ENCODE data around the gene NPPC. TPM values are rescaled to one million over a fixed set of nuclear protein-coding genes. Genes with fewer than 3 reads are reported as not detected.

NPPC gene
- total and polyA plus RNA-seq, 10 of the 15 experiments (the other 5 are each of a cell fraction or from before 2014, with no cell fraction given), result 0.15 TPM; not detected in 9

DNA sequence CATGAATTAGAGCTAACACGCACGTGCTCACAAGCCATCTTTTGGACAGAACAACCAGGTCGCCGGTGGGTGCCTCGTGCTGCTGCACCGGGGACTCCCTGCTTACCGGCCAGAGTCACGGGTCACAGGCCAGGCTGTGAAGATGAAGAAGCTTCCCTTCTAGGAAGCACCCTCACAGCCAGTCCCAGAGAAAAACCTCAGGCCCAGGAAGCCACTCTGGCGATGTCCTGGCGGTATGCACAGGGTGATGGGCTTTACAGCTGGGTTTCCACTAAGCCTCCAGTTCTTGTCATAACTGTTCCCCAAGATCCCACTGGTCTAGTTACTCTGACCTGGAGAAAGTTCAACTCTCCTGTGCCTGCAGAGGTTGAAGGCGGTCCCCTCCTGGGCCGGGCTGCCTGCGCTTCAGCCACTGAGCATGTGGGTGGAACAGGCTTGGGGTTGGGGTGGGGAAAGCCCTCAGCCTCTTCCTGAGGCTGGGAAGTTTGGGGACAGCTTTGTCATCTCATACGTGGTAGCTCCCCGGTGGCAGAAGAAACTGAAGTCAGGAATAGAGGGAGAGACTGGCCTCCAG is 20.1 kb upstream of the NPPC start:
- no peaks in the 10 kb centered on the region for H3K36me3 ChIP-seq (ENCODE audit: control insufficient read depth in 2 of 2, insufficient read depth in 2 of 2, low read length in 1 of 2)
- WGBS (ENCODE audit: insufficient coverage, insufficient replicate concordance, low lambda C conversion rate, missing lambda C conversion rate), result 62% methylated on average over 15 of the region's 15 CpGs
- peaks cover 0 to 2% of the 10 kb centered on the region in 2 experiments; a peak in 1 of 4 replicates for H3K27me3 ChIP-seq (replicated peaks in 1 of 2; ENCODE audit: control insufficient read depth in 2 of 2, insufficient read depth in 2 of 2, low read length in 1 of 2)
- H4K20me1 ChIP-seq (ENCODE audit: control insufficient read depth, insufficient read depth), result no peaks in the 10 kb centered on the region
- ATAC-seq, result no peak
- ChIA-PET POLR2A (no interaction called here), CTCF (interaction anchor here (0.6 to 0.8 kb wide), 2 partner anchors 71 to 80 kb away, joined by 3 read pairs; no protein-coding TSS in a partner anchor), SMC1A (ENCODE audit: uncharacterized antibody, unreplicated experiment) (no interaction called here), RAD21 (ENCODE audit: unreplicated experiment) (no interaction called here)
- no peak overlapping the region for H2AFZ ChIP-seq (ENCODE audit: control insufficient read depth, low read depth, low read length)
- TF ChIP-seq BHLHE40 (IDR thresholded peaks at IDR 0.05; ENCODE audit: borderline replicate concordance in 1 of 2, low read depth in 2 of 2, low read length in 1 of 2), result no peak
- no peak for TF ChIP-seq MTA2 (IDR thresholded peaks at IDR 0.05; ENCODE audit: low read depth)
- TF ChIP-seq, protein P1, sequence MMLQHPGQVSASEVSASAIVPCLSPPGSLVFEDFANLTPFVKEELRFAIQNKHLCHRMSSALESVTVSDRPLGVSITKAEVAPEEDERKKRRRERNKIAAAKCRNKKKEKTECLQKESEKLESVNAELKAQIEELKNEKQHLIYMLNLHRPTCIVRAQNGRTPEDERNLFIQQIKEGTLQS (IDR thresholded peaks at IDR 0.05; ENCODE audit: borderline replicate concordance, extremely low read depth, low read depth, low read length), result no peak
- no peak overlapping the region for H3K27ac ChIP-seq (ENCODE audit: control insufficient read depth, insufficient read depth)
- H3K9ac ChIP-seq (ENCODE audit: control insufficient read depth, insufficient read depth, low read length), result no peak overlapping the region
- BruUV-seq (replicated peaks), result no TSS peak
- H3K79me2 ChIP-seq (ENCODE audit: control insufficient read depth, insufficient read depth, low read length), result no peaks in the 10 kb centered on the region
- H3K4me3 ChIP-seq, result no peak overlapping the region
- intact Hi-C loops (cut with micrococcal nuclease; ENCODE audit: unreplicated experiment) (no loop called here), in situ Hi-C loops (cut with MboI) (no loop called here)
- H3K4me1 ChIP-seq (ENCODE audit: control insufficient read depth, insufficient read depth, low read length), result no peaks in the 10 kb centered on the region
- DNase-seq (ENCODE audit: low read depth, low spot score), result no peak
- H3K4me2 ChIP-seq (ENCODE audit: control insufficient read depth, insufficient read depth), result no peak overlapping the region
- H3K9me3 ChIP-seq (replicated peaks; ENCODE audit: control insufficient read depth, insufficient read depth, low read length), result no peaks in the 10 kb centered on the region
- FAIRE-seq, result no peak

DNA sequence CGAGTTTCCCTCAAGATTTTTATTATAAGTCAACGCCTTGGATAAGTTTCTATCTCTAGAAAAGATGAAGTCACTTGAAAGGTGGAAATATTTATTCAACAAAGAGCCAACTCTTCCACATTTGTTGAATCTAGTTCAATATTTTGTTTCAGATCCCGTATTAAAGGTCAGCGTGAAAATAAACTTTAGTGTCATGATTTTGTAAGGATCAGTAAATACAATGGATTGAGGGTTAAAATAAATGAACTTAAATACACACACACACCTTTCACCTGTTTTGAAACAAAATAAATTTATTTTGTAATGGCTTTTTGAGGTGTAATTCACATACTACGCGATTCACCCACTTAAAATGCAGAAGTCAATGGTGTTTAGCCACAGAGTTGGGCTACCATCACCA is 16.0 kb upstream of the NPPC start:
- ChIA-PET SMC1A (ENCODE audit: uncharacterized antibody, unreplicated experiment) (no interaction called here), POLR2A (no interaction called here), RAD21 (ENCODE audit: unreplicated experiment) (no interaction called here), CTCF (no interaction called here)
- no peak for FAIRE-seq
- Histone ChIP-seq H3K4me1 (ENCODE audit: control insufficient read depth, insufficient read depth, low read length) (no peaks in the 10 kb centered on the region), H3K27me3 (replicated peaks in 1 of 2; ENCODE audit: control insufficient read depth in 2 of 2, insufficient read depth in 2 of 2, low read length in 1 of 2) (peaks cover 0 to 2% of the 10 kb centered on the region in 2 experiments; a peak in 2 of 4 replicates), H3K4me3 (no peak overlapping the region), H3K27ac (ENCODE audit: control insufficient read depth, insufficient read depth) (no peak overlapping the region), H3K79me2 (ENCODE audit: control insufficient read depth, insufficient read depth, low read length) (no peaks in the 10 kb centered on the region), H3K4me2 (ENCODE audit: control insufficient read depth, insufficient read depth) (no peak overlapping the region), H2AFZ (ENCODE audit: control insufficient read depth, low read depth, low read length) (no peak overlapping the region), H3K36me3 (ENCODE audit: control insufficient read depth in 2 of 2, insufficient read depth in 2 of 2, low read length in 1 of 2) (no peaks in the 10 kb centered on the region), H4K20me1 (ENCODE audit: control insufficient read depth, insufficient read depth) (no peaks in the 10 kb centered on the region), H3K9ac (ENCODE audit: control insufficient read depth, insufficient read depth, low read length) (no peak overlapping the region), H3K9me3 (replicated peaks; ENCODE audit: control insufficient read depth, insufficient read depth, low read length) (no peaks in the 10 kb centered on the region)
- WGBS (ENCODE audit: insufficient coverage, insufficient replicate concordance, low lambda C conversion rate, missing lambda C conversion rate), result 46% methylated on average over 6 of the region's 6 CpGs
- no peak for ATAC-seq
- in situ Hi-C loops (cut with MboI), result no loop called here
- intact Hi-C loops (cut with micrococcal nuclease; ENCODE audit: unreplicated experiment), result no loop called here
- DNase-seq (ENCODE audit: low read depth, low spot score), result no peak
- no TSS peak for BruUV-seq (replicated peaks)
- TF ChIP-seq MEF2A (IDR thresholded peaks at IDR 0.05; ENCODE audit: insufficient read depth, low read depth, low read length), result no peak
- no peak for TF ChIP-seq SMC3 (IDR thresholded peaks at IDR 0.05; ENCODE audit: borderline replicate concordance, low read length)
- TF ChIP-seq EZH2 (IDR thresholded peaks at IDR 0.05; ENCODE audit: borderline replicate concordance, control insufficient read depth, low read depth, low read length), result no peak
- TF ChIP-seq, protein P2, sequence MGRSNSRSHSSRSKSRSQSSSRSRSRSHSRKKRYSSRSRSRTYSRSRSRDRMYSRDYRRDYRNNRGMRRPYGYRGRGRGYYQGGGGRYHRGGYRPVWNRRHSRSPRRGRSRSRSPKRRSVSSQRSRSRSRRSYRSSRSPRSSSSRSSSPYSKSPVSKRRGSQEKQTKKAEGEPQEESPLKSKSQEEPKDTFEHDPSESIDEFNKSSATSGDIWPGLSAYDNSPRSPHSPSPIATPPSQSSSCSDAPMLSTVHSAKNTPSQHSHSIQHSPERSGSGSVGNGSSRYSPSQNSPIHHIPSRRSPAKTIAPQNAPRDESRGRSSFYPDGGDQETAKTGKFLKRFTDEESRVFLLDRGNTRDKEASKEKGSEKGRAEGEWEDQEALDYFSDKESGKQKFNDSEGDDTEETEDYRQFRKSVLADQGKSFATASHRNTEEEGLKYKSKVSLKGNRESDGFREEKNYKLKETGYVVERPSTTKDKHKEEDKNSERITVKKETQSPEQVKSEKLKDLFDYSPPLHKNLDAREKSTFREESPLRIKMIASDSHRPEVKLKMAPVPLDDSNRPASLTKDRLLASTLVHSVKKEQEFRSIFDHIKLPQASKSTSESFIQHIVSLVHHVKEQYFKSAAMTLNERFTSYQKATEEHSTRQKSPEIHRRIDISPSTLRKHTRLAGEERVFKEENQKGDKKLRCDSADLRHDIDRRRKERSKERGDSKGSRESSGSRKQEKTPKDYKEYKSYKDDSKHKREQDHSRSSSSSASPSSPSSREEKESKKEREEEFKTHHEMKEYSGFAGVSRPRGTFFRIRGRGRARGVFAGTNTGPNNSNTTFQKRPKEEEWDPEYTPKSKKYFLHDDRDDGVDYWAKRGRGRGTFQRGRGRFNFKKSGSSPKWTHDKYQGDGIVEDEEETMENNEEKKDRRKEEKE (IDR thresholded peaks at IDR 0.05), result no peak
- TF ChIP-seq WRNIP1 (IDR thresholded peaks at IDR 0.05; ENCODE audit: borderline replicate concordance, low read depth, low read length), result no peak
- TF ChIP-seq STAT1 (conservative IDR thresholded peaks at IDR 0.05), result no peak
- TF ChIP-seq, protein P3, sequence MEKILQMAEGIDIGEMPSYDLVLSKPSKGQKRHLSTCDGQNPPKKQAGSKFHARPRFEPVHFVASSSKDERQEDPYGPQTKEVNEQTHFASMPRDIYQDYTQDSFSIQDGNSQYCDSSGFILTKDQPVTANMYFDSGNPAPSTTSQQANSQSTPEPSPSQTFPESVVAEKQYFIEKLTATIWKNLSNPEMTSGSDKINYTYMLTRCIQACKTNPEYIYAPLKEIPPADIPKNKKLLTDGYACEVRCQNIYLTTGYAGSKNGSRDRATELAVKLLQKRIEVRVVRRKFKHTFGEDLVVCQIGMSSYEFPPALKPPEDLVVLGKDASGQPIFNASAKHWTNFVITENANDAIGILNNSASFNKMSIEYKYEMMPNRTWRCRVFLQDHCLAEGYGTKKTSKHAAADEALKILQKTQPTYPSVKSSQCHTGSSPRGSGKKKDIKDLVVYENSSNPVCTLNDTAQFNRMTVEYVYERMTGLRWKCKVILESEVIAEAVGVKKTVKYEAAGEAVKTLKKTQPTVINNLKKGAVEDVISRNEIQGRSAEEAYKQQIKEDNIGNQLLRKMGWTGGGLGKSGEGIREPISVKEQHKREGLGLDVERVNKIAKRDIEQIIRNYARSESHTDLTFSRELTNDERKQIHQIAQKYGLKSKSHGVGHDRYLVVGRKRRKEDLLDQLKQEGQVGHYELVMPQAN (conservative IDR thresholded peaks at IDR 0.05), result no peak
- no peak for TF ChIP-seq YY1 (IDR thresholded peaks at IDR 0.05; ENCODE audit: low read depth, low read length)
